ENCODE results near the gene CYB561D2.

- TF ChIP-seq CTCF (conservative IDR thresholded peaks at IDR 0.05; ENCODE audit: low read length) (no peak), EZH2phosphoT487 (IDR thresholded peaks at IDR 0.05; ENCODE audit: borderline replicate concordance, low read depth, low read length) (no peak)
Observed at GRCh38 chr3:50342813-50343633, 7.6 kb upstream of the CYB561D2 start.
